Stimulated activated CD8-positive, alpha-beta memory T cell treated with anti-CD3 and anti-CD28 coated beads, Interleukin-4, amount 100 ng/mL, for 24 hours (primary cell): ENCODE data around the gene WDPCP.
"Not testable (repeated sequence)": the region's sequence is repeated elsewhere in the genome, so short reads cannot be mapped to it uniquely, and the experiment has no call there.

Source experiments
- DNase-seq: peaks from one replicate; pipeline ENCODE4 v3.0.0-alpha.2; 2020; ENCODE audit warnings: low read depth

WDPCP gene, protein sequence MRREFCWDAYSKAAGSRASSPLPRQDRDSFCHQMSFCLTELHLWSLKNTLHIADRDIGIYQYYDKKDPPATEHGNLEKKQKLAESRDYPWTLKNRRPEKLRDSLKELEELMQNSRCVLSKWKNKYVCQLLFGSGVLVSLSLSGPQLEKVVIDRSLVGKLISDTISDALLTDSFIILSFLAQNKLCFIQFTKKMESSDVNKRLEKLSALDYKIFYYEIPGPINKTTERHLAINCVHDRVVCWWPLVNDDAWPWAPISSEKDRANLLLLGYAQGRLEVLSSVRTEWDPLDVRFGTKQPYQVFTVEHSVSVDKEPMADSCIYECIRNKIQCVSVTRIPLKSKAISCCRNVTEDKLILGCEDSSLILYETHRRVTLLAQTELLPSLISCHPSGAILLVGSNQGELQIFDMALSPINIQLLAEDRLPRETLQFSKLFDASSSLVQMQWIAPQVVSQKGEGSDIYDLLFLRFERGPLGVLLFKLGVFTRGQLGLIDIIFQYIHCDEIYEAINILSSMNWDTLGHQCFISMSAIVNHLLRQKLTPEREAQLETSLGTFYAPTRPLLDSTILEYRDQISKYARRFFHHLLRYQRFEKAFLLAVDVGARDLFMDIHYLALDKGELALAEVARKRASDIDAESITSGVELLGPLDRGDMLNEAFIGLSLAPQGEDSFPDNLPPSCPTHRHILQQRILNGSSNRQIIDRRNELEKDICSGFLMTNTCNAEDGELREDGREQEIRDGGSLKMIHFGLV

DNA sequence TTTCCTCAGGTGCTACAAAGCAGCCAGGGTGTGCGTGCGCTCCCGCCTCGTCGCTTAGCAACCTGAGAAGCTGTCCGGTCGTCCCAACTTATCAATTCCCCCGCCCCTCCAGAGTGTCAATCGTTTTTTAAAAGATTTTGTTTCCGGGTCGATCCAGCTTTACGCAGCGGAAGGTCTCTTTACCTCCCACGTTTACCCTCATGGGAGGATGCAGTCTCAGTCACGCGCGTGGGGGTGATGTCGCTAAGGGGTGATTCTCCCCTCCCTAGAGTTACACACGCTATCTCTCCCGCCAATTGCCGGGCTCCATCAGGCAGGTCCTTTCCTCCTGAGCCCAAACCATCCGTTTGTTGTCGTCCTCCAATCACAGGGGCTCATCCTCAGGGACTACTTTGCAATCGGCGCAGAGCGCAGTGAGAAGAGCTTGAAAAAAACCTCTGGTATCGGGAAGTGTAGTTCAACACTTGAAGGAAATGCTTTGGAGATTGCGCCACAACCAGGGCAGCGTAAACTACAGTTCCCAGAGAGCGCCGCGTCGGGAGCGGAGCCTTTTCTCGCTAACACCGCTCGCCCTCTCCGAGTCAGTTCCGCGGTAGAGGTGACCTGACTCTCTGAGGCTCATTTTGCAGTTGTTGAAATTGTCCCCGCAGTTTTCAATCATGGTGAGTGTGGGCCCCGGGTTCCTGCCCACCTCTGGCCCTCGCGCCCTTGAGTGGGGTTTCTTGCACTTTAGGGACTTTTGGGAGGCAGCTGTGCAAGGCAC, at the start of gene WDPCP, which contains the start of gene MDH1:
Gene WDPCP (minus strand): TSS at position 93 of the 763 bp plus-strand sequence. CDS start 206 bp downstream, outside the sequence.
Gene MDH1 (plus strand): TSS at position 579 of the 763 bp plus-strand sequence. CDS start 81 bp downstream, at position 660.
- peak; percentile 88 for DNase-seq

DNA sequence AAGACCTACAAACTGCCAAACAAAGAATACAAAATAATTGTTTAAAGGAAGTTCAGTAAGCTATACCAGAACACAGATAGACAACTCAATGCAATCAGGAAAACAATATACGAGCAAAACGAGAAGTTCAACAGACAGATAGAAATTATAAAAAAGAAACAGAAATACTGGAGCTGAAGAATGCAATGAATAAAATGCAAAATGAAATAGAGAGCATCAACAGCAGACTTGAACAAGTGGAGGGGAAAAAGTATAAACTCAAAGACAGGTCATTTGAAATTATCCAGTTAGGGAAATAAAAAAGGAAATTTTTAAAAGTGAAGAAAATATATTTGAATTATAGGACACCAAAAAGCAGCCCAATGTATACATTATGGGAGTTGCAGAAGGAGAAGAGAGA, 44.1 kb upstream of the WDPCP start:
- no peak for DNase-seq

DNA sequence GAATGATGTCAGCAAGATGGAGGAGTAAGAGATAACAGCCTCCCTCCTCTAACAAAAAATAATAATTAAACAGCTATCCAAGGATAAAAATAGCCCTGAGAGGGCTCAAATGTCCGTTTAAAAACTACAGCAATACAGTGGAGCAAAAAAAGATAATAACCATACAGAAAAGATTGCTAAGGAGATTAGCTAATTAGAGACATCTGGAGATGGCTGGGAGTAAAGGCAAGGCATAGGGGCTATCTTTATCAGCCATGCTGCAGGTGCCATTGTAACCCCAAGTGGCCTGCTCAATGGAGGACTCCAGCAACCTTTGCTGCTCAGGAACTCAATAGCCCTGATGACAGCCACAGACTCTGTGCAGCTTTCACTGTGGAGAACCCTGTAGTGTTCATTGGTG, 43.2 kb upstream of the WDPCP start:
- no peak for DNase-seq

DNA sequence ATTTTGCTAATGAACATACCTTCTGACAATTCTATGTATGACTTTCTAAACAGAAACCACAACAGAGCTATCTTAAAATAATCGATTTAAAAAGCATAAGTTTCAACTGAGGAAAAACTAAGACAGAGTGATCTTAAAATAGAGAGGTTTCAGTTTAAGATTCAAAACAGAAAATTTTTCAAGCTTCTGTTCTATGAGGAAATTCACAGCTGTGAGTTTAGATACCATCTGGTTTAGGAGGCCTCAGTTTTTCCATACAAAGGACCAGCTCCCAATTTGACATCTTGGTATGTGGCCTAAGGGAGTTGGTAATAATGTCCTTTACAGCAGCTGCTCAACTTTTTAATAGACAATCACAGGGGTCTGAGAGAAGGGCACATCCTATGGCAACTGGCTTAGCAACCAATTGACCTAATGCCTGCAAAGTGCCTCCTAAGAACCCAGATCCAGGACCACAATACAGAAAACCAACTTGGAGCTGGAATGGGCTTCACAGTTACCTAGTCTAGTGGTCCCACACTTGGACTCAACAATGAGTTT, 40.2 kb upstream of the WDPCP start:
- DNase-seq: no peak

DNA sequence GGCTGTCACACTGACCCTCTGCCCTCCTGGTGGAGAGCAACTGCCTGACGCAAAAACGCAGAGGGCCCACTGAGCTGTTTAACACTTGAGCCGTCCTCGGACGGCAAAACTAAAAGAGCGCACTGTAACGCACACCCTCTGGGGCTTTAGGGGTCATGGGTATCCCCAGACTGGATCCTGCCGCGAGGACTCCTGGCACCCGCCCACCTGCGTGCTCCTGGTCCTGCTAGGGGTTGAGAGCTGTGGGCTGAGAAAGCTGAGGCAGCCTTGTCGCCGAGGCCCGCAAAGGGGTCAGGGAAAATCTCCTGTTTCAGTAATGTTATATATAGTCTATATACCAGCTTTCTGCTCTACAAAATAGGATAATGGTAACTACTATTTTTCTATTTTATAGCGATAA, 39.6 kb upstream of the WDPCP start:
- no peak for DNase-seq

DNA sequence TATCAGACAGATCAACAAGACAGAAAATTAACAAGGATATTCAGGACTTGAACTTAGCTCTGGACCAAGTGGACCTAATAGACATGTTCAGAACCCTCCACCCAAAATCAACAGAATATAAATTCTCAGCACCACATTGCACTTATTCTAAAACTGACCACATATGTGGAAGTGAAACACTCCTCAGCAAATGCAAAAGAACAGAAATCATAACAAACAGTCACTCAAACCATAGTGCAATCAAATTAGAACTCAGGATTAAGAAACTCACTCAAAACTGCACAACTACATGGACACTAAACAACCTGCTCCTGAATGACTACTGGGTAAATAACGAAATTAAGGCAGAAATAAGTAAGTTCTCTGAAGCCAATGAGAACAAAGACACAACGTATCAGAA, 35.5 kb upstream of the WDPCP start:
- not testable (repeated sequence) for DNase-seq

DNA sequence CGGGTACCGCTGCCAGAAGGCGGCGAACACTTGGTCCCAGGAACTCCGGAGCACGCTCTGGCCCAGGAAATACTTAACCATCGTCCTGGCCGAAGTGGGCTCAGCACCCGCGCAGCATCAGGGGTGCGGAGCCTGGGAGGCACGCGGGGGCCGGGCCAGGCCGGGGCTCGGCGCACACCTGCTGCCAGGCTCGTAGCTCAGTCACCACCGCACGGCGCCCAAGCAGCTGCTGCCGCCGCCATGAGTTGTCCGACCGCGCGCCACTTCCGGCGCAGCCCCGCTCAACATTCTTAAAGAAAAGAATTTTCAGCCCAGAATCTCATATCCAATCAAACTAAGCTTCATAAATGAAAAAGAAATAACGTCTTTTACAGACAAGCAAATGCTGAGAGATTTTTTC, 34.5 kb upstream of the WDPCP start:
- no peak for DNase-seq

DNA sequence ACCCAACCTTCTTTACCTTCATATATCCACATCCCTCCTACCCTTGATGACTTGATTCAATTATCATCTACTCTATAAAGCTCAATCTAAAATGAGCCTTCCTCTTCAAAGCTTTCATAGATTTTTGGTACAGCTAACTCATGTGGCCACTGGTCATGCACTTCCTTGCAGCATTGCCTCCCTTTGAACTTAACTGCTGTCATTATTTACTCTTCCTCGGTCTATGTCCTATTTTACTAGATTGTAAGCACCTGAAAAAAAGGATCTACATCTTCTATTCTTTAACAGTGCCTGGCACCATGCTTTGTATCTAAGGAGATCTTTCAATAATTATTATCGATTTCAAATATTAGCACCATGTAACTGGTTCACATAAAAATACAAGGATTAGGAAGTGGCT, 31.1 kb upstream of the WDPCP start:
- no peak for DNase-seq

DNA sequence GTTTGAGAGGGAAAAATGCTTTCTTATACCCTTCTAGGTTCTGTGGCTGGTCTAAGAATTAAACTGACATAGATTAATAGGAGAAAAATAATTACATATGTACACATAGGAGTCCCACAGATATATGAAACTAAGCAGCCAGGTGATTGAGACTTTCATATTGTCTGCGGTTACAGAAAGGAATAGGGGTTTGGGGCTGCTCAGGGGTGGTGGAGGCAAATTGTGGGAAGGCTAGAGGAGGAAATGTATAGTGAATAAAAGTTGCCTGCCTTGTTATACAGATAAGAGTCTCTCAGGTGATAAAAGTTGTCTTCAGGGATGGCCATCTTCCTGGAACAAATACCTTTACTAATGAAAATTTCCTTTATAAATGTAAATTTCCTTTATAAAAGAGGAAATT, 29.1 kb upstream of the WDPCP start:
- no peak for DNase-seq

DNA sequence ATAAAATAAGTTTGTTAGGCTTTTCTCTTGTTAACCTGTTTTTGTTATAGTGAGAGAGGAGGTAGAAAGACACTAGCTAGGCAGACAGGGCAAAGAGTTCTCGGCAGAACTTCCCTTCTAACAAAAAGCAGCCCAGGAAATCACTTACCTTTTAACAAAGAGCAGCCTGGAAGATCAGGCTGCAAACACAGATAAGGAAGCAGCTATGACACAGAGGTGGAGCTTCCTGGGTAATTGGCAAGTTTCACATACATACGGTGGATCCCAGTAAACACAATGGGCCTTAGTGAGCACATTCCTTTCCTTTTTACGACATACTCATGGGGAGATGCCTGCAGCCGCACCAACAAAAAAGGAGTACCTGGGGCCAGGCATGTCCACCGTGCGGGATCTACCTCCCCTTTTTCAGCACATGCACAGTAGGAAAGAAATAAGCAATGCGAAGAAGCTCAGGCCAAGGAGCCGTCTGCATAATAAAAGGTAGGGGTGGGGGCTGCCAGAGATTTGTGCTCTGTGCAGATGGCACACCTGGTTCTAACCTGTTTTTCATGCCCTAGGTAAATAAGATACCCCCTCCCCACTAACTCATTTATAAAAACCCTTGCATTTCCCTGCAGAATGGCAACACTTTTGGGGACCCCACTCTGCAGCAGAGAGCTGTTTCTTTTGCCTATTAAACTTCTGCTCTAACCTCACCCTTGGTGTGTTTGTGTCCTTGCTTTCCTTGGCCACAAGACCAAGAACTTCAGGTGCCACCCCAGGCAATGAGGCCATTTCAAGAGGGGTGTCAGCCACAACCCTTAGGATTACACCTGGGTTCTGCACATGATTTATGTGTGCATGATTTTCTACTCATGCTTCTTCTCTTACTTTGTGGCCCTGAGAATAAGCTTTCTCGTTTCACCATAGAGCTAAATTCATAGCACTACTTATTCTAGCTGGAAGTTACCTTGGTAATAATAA, 27.0 kb upstream of the WDPCP start:
- no peak for DNase-seq

DNA sequence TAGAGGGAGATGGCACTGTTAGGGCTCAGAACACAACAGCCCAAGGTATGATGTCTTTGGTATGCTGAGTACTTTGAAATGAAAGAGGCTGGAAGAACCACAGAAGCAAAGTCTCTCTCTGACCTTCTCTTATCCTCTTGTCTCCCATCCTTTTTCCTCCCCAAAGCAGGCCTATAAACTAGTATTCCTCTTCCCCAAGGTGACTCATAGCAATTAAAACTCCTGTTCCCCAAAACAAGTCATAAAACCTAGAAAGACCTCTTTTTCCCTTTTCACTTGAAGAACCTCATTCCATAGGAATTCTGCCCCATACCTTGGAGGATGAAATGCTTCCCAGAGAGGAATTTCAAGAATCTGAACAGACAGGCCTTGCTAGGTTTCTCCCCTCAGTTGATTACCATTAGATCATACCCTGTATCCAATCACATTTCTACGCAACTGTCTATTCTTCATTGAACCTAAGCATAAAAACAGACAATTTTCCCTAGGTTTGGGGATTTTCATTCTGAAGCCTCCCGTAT, 26.2 kb upstream of the WDPCP start:
- DNase-seq: no peak

DNA sequence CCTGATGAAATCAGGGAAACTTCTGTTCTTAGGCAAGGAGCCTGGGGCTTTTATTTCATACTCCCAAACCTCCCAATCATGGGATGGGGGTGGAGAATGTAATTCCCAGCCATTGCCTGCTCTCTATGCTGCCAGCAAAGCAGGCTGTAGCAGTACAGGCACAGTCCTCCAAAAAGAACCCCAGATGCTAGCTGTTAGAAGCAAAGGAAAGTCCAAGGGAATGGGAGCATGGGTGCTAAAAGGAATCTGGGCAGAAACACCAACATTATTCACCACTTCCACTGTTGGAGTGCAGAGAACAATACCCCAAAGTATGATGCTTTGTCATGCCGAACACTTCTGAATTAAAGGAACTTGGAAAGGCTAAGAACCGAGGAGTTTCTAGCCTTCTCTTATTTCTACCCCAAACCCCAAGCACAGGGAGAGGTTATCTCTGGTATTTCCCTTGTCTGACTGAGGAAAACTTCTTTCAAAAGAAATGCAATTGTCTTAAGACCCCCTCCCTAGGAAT, 25.2 kb upstream of the WDPCP start:
- no peak for DNase-seq

DNA sequence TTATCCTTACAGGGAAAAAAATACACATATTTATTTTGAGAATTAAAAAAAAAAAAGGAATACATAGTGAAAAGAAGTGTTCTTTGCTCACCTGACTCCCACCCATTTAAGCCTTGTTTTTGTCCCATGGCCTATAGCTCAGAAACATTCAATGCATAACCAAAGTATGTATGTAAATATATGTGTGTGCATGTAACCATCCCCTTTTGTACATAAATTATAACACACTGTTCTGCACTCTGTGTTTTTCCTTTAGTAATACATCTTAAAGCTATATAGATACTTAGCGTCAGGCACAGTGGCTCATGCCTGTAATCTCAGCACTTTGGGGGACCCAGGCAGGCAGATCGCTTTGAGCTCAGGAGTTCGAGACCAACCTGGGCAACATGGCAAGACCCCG, 22.2 kb upstream of the WDPCP start:
- DNase-seq: no peak

DNA sequence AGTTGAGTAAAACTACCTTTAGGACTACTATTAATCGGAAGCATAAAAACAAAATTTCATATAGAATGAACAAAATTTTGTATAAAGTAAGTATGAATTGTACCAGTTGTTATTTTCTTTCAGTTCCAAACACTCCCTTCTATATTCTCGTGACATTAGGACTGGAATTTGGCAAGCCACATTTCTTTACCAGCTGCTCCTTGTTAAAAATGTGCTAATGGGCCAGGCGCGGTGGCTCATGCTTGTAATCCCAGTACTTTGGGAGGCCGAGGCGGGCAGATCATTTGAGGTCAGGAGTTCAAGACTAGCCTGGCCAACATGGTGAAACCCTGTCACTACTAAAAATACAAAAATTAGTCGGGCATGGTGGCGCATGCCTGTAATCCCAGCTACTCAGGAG, 20.6 kb upstream of the WDPCP start:
- DNase-seq: not testable (repeated sequence)

DNA sequence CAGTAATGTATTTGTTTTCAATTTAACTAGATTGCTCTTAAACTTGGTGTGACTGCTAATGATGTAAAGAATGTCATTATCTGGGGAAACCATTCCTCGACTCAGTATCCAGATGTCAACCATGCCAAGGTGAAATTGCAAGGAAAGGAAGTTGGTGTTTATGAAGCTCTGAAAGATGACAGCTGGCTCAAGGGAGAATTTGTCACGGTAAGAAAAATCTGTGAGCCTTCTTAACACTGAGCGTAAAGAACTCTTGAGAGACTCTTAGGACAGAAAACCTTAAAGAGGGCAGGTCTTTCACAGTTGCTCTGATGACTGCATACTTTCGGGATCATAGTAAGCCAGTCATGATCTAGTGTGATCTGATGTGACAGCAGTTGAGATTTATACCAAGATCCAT, 16.4 kb upstream of the WDPCP start:
- DNase-seq: no peak

DNA sequence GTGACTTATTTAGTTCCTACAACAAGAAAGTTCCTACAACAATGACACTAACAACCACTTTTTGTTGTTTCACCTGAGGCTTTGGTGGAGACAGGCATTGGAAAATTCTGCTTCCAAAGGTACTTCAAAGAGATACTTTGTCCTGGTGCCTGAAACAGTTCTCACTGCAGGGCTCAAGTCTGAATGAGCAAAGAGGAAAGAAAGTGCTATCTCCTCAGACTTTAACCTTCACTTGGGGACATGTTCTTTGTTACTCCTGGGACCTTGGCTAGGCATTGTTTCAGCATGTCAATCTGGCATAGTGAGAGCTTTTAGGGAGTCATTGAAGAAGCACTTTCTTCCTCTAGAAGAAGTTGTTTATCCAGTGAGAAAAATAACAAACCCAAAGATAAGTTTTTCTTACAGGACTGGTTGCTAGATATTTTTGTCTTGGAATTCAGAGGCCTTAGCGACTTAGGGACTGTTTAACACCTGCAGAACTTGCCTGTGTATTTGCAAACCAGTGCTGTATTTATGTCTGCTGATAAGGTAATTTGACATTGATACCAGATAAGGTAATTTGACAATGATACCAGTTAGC, 12.7 kb upstream of the WDPCP start:
- no peak for DNase-seq

DNA sequence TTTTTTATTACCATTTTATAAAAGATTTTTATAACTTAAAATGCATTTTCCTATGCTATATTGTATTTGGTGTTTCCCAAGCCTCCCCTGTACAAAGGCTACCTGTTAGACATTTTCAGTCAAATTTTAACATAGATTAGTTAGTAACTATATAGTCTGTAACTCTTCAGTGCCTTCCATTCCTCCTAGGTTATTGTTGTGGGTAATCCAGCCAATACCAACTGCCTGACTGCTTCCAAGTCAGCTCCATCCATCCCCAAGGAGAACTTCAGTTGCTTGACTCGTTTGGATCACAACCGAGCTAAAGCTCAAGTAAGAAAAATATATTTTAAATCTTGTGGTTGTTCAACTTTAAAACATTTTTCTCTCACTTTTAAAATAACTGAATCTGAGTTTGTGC, 10.7 kb upstream of the WDPCP start:
- no peak for DNase-seq

DNA sequence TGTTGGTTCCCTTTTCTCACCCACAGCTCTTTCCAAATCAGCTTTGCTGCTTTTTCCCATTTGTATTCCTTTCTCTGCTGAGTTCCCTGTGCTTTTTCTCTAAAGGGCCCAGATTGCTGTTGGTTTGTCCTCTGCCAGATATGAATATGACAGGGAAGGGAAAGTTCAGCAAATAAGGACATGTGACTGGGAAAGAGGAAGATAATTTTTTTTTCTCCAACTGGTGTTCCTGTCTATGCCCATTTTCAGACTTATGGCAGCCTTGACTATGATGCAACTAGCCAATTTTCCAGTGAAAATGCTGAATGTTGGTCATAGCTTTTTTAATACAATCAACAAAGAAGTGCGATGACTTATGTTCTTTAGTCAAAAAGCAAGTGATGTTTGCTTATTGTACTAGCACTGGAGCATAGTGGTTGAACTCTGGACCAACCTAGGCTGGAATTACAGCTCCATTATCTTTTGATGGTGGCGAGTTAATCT, 8.2 kb upstream of the WDPCP start:
- DNase-seq: no peak

DNA sequence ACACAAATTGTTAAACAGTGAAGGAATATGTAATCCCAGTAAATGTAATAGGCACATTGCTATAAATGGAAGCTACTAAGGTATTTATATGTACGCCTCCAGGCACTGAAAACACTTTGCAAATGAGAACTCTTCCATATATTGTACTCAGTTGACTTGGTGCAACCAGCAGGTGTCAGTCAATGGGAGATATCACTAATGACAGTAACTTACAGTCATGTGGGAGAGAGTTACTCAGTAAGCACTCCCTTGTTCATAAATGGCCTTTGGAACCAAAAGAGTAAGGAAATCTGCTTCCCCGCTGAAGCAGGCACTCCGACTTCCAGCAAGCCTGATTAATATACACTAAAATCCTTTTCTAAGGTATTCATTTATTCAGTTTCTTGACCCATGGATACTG, 6.4 kb upstream of the WDPCP start:
- no peak for DNase-seq

DNA sequence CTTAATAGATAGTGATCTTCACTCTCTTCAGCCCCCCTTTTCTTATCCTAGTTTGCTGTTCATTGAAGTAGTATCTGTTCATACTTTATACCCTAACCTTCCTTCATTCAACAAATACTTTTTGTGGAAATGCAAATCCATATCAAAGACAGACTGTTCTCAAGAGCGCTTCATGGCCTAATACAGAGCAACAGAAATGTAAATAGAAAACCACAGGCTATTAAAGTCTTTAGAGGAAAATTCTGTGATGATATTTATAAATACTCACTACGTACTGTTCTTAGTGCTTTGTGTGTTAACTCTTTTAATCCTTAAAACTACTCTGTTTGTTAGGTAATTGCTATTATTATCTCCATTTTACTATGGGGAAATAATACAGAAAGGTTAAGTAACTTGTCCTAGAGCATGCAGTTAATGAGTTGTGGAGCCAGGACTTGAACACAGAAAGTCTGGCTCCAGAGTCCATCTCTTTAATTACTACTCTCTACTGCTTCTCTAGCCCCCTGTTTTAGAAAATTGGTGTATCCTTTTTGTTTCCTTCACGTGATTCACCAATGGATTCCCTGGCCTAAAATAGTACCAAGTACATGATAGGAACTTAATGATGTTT, 3.4 kb upstream of the WDPCP start:
- no peak for DNase-seq
